Endothelial cell of hepatic sinusoid (primary cell): ENCODE measurements around the gene DNAH2.

Experiments used
- in situ Hi-C: cut with HindIII; loops from 2 replicates; pipeline ENCODE4 v1.10.0; 2017; ENCODE audit warnings: low sequenced_read_pairs

DNAH2 gene

DNA sequence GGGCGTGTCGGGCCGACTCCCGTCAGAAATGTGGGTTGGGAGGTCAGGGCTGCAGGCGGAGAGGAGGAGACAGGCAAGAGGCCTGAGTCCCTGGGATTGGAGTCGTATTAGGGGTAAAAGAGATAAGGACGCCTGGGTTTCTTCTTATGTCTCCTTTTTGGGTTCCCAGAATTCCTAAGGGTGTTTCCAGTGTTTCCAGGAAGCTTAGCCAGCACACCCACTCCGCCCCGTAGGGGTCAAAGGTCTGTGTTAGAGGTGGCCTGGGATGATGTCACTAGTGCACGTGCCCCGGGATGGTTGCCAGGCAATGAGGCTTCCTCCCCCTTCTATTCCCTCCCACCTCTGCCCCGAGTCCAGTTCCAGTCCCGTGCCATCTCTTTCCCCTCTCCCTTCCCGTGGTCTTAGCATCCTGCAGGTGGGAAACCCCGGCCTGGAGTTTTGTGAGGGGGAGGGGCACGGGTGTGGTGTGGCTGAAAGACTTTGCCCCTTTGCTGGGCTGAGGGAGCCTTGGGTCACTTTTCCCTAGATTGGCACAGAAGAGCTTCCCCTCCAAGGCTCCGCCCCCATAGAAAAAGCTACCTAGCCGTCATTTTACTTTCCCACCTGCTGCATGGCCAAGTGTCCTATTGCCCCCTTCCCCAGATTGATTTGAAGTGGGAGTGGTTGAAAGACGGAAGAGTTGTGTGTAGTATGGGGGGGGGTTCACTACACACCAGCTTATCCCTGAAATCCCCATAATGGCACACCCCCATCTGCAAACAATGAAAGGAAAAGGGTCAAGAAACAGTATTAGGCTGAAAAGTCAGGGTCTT, 119.3 kb downstream of the DNAH2 start:
- in situ Hi-C loops = loop anchor here (5.0 kb wide), 1 partner anchor 55 kb away; no protein-coding TSS in a partner anchor

DNA sequence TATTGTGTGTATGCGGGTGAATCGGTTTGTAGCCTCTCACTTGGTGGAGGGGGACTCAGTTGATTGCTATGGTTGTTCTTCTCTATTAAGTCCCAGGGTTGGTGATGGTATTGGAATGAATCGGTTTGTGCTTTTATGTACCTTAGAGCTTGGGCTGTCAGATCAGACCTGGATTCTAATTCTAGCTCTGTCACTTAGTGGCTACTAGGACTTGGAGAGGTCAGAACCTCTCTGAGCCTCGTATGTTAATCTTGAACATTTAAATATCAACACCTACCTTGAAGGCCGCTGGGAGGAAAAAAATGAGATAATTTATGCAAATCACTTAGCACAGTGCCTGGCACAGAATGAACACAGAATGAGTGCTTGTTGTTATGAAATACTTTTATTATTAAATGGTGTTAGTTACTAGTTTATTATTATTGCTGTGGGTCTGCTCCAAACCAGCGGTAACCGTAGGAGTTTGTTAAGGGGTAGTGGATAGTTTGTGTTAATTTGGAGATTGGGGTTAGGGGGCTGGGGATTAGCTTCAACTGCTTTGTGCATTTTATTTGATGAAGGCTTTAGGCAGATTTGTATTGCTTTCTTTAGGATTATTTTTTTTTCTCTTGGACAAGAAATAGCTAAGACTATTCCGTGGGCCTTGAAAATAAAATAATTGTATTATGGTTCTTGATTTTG, 120.0 kb downstream of the DNAH2 start:
- in situ Hi-C loops = loop anchor here (5.0 kb wide), 1 partner anchor 55 kb away; no protein-coding TSS in a partner anchor

GRCh38 chr17:7838090-7839075, 120.8 kb downstream of the DNAH2 start:
- in situ Hi-C loops = loop anchor here (5.0 kb wide), 1 partner anchor 56 kb away; no protein-coding TSS in a partner anchor

GRCh38 chr17:7839190-7839875, 121.8 kb downstream of the DNAH2 start:
- in situ Hi-C loops = loop anchor here (5.0 kb wide), 1 partner anchor 57 kb away; no protein-coding TSS in a partner anchor

- in situ Hi-C loops = loop anchor here (5.0 kb wide), 1 partner anchor 58 kb away; no protein-coding TSS in a partner anchor
These were observed 122.3 kb downstream of the DNAH2 start for GRCh38 chr17:7839876-7840261.

DNA sequence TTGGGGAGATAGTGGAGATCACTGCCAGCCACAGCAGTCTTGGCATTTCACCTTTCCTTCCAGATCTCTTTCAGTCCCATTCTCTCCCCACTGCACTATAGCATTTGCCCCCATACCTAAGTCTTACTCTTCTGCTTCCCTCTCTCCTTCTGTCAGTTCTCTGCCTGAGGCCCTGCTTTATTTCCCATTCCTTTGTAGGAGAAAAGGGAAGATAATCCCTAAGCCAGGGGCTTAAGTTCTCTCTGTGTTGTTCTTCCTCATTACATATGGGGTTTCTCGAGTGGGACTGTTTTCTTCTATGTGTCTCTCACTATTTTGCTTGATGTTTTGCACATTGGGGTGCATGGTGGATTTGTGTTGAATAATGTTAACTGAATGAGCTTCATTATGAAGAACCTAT, 122.9 kb downstream of the DNAH2 start:
- in situ Hi-C loops = no loop called here

DNA sequence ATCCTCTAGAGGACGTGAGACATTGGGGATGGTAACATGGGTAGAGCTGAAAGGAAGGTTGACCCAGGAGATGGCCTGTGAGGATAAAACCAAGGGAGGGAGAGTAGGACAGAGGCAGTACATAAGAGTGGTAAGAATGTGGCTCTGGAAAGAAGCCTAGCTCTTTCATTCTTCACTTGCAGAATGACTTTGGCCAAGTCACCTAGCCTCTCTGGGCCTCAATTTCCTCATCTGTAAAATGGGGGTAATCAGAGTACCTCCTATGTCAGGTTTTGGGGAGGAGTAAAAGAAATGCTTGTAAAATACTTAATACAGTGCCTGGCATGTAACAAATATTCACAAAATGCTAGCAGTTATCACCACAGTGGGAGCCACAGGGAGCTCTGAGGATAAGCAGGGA, 123.3 kb downstream of the DNAH2 start:
- in situ Hi-C loops = no loop called here

GRCh38 chr17:7841396-7841914, 123.9 kb downstream of the DNAH2 start:
- in situ Hi-C loops = no loop called here

- in situ Hi-C loops = no loop called here
These were observed 124.4 kb downstream of the DNAH2 start for GRCh38 chr17:7841915-7842379.

DNA sequence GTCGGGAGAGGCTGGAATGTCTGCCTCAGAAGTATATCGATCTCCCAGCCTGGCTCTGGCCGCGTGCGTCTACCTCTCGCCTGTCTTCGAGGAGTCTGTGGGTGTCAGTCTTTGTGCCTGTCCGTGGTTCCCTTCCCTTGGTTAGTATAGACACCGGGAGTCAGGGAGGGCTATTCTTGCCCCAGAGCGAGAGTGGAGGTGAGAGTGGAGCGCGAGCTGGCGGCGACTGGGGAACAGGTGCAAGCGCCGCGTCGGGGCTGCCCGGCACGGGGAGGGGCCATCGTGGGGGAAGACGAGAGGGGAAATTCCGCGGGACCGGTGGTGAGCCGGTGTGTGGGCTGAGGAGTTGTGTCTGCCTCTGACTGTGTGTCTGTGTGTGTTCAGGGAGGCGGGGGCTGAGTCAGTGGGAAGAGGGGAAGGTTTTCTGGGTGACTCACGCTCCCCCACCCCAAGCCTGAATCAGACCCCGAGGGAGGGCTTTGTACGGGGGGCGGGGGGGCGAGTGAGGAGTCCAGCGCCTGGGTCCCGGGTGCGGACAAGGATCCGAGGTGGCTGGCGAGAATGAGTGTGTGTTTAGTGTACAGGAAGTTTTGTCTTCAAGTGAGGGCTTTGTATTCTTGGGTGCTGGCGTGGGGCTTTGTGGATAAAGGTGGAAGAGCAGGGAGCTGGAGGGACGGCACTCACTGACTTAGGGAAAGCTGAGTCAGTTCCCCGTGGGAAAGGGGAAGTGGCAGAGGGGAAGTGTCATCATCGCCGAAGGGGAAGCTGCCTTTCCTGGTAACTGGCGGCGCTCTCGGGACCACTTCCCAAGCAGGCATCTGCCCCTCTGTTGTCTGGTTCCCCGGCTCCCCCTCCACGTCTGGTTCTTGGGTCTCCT, 125.1 kb downstream of the DNAH2 start:
- in situ Hi-C loops = no loop called here

GRCh38 chr17:7843257-7843535, 125.7 kb downstream of the DNAH2 start:
- in situ Hi-C loops = no loop called here

DNA sequence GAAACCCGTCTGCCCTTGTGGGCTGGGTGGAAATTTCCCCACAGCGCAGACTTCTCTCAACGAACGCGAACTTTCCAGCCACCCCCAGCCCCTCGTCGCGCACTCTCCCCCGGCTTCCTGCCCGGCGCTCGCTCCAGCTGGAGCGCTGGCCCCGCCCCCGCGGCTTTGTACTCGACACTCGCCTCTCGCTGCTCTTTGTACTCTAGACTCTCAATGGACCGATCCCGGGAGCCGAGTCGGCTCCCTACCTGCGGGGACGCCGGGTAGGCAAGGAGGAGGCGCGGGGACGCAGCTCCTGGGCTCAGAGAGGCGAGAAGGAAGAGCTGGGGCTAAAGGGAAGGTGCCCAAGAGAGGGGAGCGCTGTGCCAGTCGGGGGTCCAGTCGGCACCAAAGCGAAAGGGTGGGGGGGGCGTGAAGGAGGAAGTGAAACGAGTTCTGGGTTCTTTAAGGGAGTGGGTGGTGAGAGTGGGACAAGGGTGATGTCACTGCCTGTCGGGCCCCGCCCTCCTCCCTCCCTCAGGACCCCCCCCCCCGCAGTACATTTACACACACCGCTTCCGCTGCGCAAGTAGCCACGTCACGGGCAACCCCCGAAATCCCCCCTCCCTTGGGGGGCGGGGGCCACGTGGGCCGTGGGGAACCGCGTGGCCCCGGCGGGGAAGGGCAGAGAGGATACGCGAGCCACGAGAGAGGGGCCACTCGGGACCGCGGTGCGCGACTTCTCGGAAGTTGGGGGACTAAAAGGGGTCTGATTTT, 126.2 kb downstream of the DNAH2 start:
- in situ Hi-C loops = no loop called here

DNA sequence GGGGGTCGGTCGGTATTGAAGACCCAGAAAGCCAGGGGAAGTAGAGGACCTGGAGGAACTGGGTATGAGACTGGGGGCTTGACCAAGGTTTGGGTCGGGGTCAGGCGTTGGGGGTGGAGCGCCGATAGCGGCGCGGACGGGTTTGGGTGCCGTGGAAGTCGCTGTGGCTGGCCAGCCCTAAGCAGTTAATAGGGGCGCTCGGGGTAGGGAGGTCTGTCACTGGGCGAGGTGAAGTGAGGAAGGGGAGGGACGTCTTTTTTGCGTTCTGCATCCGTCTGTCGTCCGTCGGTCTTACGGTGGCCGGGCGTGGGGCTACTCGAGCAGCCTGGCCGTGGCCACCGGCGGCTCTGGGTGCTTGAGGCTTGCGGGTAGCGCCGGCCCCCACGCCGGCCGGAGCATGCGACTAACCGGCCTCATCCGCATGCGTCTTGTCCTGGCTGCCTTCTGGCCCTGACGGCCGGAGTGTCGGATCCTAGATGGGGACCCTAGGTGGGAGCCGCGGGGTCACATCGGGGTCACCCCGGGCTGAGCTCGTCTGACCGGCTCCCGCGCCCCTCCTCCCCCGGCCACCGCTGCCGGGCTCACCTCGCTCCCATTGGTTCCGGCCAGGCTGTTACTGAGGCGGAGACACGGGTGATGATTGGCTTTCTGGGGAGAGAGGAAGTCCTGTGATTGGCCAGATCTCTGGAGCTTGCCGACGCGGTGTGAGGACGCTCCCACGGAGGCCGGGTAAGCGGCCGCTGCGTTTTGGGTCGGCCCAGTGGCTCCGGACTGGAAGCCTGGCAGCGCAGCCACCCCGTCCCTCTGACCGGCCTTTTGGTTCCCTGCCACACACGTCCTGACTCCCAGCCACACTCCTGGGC, 127.0 kb downstream of the DNAH2 start:
- in situ Hi-C loops = no loop called here

DNA sequence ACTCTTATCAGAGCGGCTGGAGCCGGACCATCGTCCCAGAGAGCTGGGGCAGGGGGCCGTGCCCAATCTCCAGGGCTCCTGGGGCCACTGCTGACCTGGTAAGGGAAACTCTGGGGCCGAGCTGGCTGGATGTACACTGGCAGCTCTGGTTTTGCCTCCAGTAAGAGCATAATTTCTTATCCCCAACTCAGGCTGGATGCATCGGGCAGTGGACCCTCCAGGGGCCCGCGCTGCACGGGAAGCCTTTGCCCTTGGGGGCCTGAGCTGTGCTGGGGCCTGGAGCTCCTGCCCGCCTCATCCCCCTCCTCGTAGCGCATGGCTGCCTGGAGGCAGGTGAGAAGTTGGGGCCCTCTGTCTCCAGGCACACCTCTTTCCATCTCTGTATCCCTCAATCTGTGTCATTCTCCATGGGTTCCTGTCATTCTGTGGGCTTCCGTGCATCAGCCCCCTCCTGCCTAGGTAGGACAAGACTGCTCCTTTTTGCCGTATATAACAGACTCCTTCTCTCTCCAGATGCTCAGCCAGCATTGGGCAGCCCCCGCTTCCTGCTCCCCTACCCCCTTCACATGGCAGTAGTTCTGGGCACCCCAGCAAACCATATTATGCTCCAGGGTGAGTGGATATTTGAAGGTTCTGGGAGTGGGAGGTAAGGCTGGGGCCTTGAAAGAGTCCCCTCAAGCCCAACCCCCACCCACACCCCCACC, 128.0 kb downstream of the DNAH2 start:
- in situ Hi-C loops = no loop called here

- in situ Hi-C loops = no loop called here
These were observed 128.7 kb downstream of the DNAH2 start for GRCh38 chr17:7846063-7846735.
